WTC11 (cell line): ENCODE results near the gene TAOK3. TPM values are rescaled to one million over a fixed set of nuclear protein-coding genes. Genes with fewer than 3 reads are reported as not detected.

Source experiments
- ATAC-seq: fragments of 200-7000 bp; cut with Tn5 transposase; 2 replicates; pipeline ENCODE4 v1.10.0; 2021; ENCODE audit warnings: mild to moderate bottlenecking, moderate library complexity
- CTCF ChIA-PET: fragments of 300-600 bp; sonication (Branson Sonifier 250); formaldehyde crosslinking; loops from one replicate; lab custom pipeline; 2021; ENCODE audit warnings: antibody characterized with exemption; lab: Charles Lee
- POLR2A ChIA-PET: fragments of 350-600 bp; sonication (Branson Sonifier 250); formaldehyde crosslinking; loops from one replicate; lab custom pipeline; 2021; ENCODE audit warnings: antibody characterized with exemption; lab: Charles Lee
- DNase-seq: peaks from one replicate; pipeline ENCODE4 v3.0.0; 2021; ENCODE audit warnings: low spot score
- H3K27ac Mint-ChIP-seq: 2 replicates; pipeline ENCODE4 v1.8.0; 2021; ENCODE audit warnings: mixed read lengths
- H3K27me3 Mint-ChIP-seq: 2 replicates; pipeline ENCODE4 v1.8.0; 2021; ENCODE audit warnings: low read depth, mild to moderate bottlenecking, moderate library complexity, mixed read lengths
- H3K36me3 Mint-ChIP-seq: 2 replicates; pipeline ENCODE4 v1.8.0; 2021; ENCODE audit warnings: mixed read lengths
- H3K4me1 Mint-ChIP-seq: 2 replicates; pipeline ENCODE4 v1.8.0; 2022; ENCODE audit warnings: mixed read lengths
- H3K4me3 Mint-ChIP-seq: 2 replicates; pipeline ENCODE4 v1.8.0; 2021; ENCODE audit warnings: mild to moderate bottlenecking, moderate library complexity, mixed read lengths
- H3K9me3 Mint-ChIP-seq: 2 replicates; pipeline ENCODE4 v1.8.0; 2021; ENCODE audit warnings: mixed read lengths
- ATF1 ChIP-seq: sonication (generic); formaldehyde crosslinking; IDR thresholded peaks from 2 replicates; pipeline ENCODE4 v1.8.1; 2023; ENCODE audit warnings: mild to moderate bottlenecking, moderate library complexity, missing genetic modification reagents
- ATF2 ChIP-seq: sonication (generic); formaldehyde crosslinking; IDR thresholded peaks from 2 replicates; pipeline ENCODE4 v1.8.1; 2022; ENCODE audit warnings: low read depth, missing genetic modification reagents, borderline replicate concordance
- CTCF ChIP-seq: fragments of 200-600 bp; IDR thresholded peaks from 2 replicates; pipeline ENCODE4 v1.8.0; 2022; ENCODE audit warnings: antibody characterized with exemption
- IRF2 ChIP-seq: sonication (generic); formaldehyde crosslinking; IDR thresholded peaks from 2 replicates; pipeline ENCODE4 v1.8.0; 2022; ENCODE audit warnings: low read depth, missing genetic modification reagents, borderline replicate concordance
- JAZF1 ChIP-seq: fragments of 250-450 bp; sonication (Bioruptor Pico); IDR thresholded peaks from 2 replicates; pipeline ENCODE4 v1.9.0; 2021; ENCODE audit warnings: moderate library complexity, mild to moderate bottlenecking, inconsistent platforms
- MYBL2 ChIP-seq: sonication (generic); formaldehyde crosslinking; IDR thresholded peaks from 2 replicates; pipeline ENCODE4 v1.8.1; 2023; ENCODE audit warnings: mild to moderate bottlenecking, moderate library complexity, missing genetic modification reagents
- PREB ChIP-seq: sonication (generic); formaldehyde crosslinking; IDR thresholded peaks from 2 replicates; pipeline ENCODE4 v1.8.1; 2022; ENCODE audit warnings: mild to moderate bottlenecking, missing genetic modification reagents, moderate library complexity, borderline replicate concordance
- RELA ChIP-seq: sonication (generic); formaldehyde crosslinking; IDR thresholded peaks from 2 replicates; pipeline ENCODE4 v1.8.1; 2022; ENCODE audit warnings: missing genetic modification reagents, mild to moderate bottlenecking, borderline replicate concordance
- SMAD4 ChIP-seq: sonication (generic); formaldehyde crosslinking; IDR thresholded peaks from 2 replicates; pipeline ENCODE4 v1.8.0; 2022; ENCODE audit warnings: mild to moderate bottlenecking, missing genetic modification reagents
- USF1 ChIP-seq: sonication (generic); formaldehyde crosslinking; IDR thresholded peaks from 2 replicates; pipeline ENCODE4 v1.8.0; 2022; ENCODE audit warnings: mild to moderate bottlenecking, missing genetic modification reagents
- ZMAT4 ChIP-seq: fragments of 250-450 bp; sonication (Bioruptor Pico); IDR thresholded peaks from 2 replicates; pipeline ENCODE4 v1.9.0; 2021; ENCODE audit warnings: mild to moderate bottlenecking
- ZNF396 ChIP-seq: fragments of 250-450 bp; sonication (Bioruptor Pico); IDR thresholded peaks from 2 replicates; pipeline ENCODE4 v1.8.0; 2021; ENCODE audit warnings: mild to moderate bottlenecking, moderate library complexity, borderline replicate concordance
- ZNF416 ChIP-seq: fragments of 250-450 bp; sonication (Bioruptor Pico); IDR thresholded peaks from 2 replicates; pipeline ENCODE4 v1.9.0; 2021; ENCODE audit warnings: mild to moderate bottlenecking, inconsistent platforms
- ZNF423 ChIP-seq: fragments of 250-450 bp; sonication (Bioruptor Pico); IDR thresholded peaks from 2 replicates; pipeline ENCODE4 v2.1.2; 2022; ENCODE audit warnings: mild to moderate bottlenecking, moderate library complexity
- ZNF512 ChIP-seq: sonication (generic); formaldehyde crosslinking; IDR thresholded peaks from 2 replicates; pipeline ENCODE4 v1.8.1; 2022; ENCODE audit warnings: missing genetic modification reagents, borderline replicate concordance
- ZNF532 ChIP-seq: fragments of 250-450 bp; sonication (Bioruptor Pico); IDR thresholded peaks from 2 replicates; pipeline ENCODE4 v1.9.0; 2021; ENCODE audit warnings: mild to moderate bottlenecking, borderline replicate concordance
- total RNA-seq: library from RNA; stranded (reverse); gene quantifications from 3 replicates; pipeline ENCODE4 v1.2.3, GENCODE V29; 2021

TAOK3 gene
- total RNA-seq, 1 experiment from 2014 or later = 13.0 TPM

GRCh38 chr12:118404876-118405521 is 32.3 kb upstream of the TAOK3 start:
- ChIA-PET POLR2A (no interaction called here), CTCF (interaction anchor here (1.0 to 1.4 kb wide), 11 partner anchors 8 to 446 kb away, joined by 3 to 9 read pairs (median 4); partner anchors contain the start of genes PEBP1 and SUDS3)
- Mint-ChIP-seq H3K27me3 (no peaks in the 10 kb centered on the region), H3K36me3 (peaks cover 82% of the 10 kb centered on the region), H3K4me1 (no peaks in the 10 kb centered on the region), H3K27ac (no peak overlapping the region; the same call in 1 of the 2 replicates), H3K4me3 (no peak overlapping the region), H3K9me3 (no peaks in the 10 kb centered on the region)
- DNase-seq = peak; percentile 72
- peak; percentile 69 for ATAC-seq
- TF ChIP-seq ZNF396 (CRISPR knock-in tag) (no peak), PREB (CRISPR knock-in tag) (no peak), JAZF1 (CRISPR knock-in tag) (no peak), CTCF (peak; percentile 44), ZNF512 (CRISPR knock-in tag) (no peak), USF1 (no peak), MYBL2 (CRISPR knock-in tag) (no peak)

- TF ChIP-seq ZNF532 (no peak), IRF2 (CRISPR knock-in tag) (no peak), SMAD4 (CRISPR knock-in tag) (no peak), ZNF423 (CRISPR knock-in tag) (no peak), ZMAT4 (CRISPR knock-in tag) (no peak), RELA (no peak), ZNF416 (no peak), MYBL2 (CRISPR knock-in tag) (no peak), ATF1 (CRISPR knock-in tag) (no peak), ATF2 (CRISPR knock-in tag) (no peak)
- ATAC-seq (no peak), DNase-seq (no peak)
- no peak overlapping the region for H3K4me3 Mint-ChIP-seq
- H3K36me3 Mint-ChIP-seq = peaks cover 84% of the 10 kb centered on the region
- no peaks in the 10 kb centered on the region for H3K9me3 Mint-ChIP-seq
- POLR2A ChIA-PET = no interaction called here
- CTCF ChIA-PET = no interaction called here
- no peaks in the 10 kb centered on the region for H3K4me1 Mint-ChIP-seq
- no peak overlapping the region for H3K27ac Mint-ChIP-seq
- H3K27me3 Mint-ChIP-seq = no peaks in the 10 kb centered on the region
Measured at GRCh38 chr12:118402251-118402650, 29.5 kb upstream of the TAOK3 start.
